ENCODE results near the gene ARL16. TPM values are rescaled to one million over a fixed set of nuclear protein-coding genes. Genes with fewer than 3 reads are reported as not detected.

The ARL16 gene
- total and polyA plus RNA-seq, 2 of the 4 experiments (the other 2 are of a cell fraction): 51.1 to 77.9 TPM

- H3K36me3 ChIP-seq (ENCODE audit: control insufficient read depth, insufficient read depth, low read length): peaks cover 68% of the 10 kb centered on the region
- H2BK120ac ChIP-seq (ENCODE audit: low read depth, low read length): no peak overlapping the region
- H3K27me3 ChIP-seq (ENCODE audit: control insufficient read depth, insufficient read depth, low read length): no peaks in the 10 kb centered on the region
These were observed 4.4 kb upstream of the ARL16 start for GRCh38 chr17:81687770-81688541.

More at GRCh38 chr17:81687770-81688541, 4.4 kb upstream of the ARL16 start:
- Histone ChIP-seq H3K9me1 (ENCODE audit: insufficient read depth, low read length) (peaks cover 3% of the 10 kb centered on the region; the same call in 1 of the 2 replicates), H3K79me1 (ENCODE audit: low read depth in 1 of 2, low read length in 2 of 2) (peaks cover 17 to 63% of the 10 kb centered on the region in 2 experiments), H2AFZ (replicated peaks; ENCODE audit: low read length, poor library complexity) (peak overlapping the region; percentile 32), H2BK20ac (ENCODE audit: low read depth, low read length) (no peak overlapping the region), H4K91ac (ENCODE audit: insufficient read depth, low read depth, low read length) (no peak overlapping the region), H3K4me3 (ENCODE audit: insufficient read depth, low read depth, low read length) (no peak overlapping the region), H4K8ac (ENCODE audit: low read depth in 2 of 2, low read length in 2 of 2) (no peak overlapping the region), H3K4ac (ENCODE audit: low read depth, low read length) (no peak overlapping the region), H3K14ac (replicated peaks; ENCODE audit: low read depth, low read length) (no peak overlapping the region), H3K56ac (ENCODE audit: extremely low read depth, insufficient read depth, low read length) (no peak overlapping the region), H4K5ac (ENCODE audit: low read depth, low read length) (no peak overlapping the region), H2BK15ac (ENCODE audit: low read depth, low read length) (no peak overlapping the region), H3K9ac (ENCODE audit: low read depth, low read length) (no peak overlapping the region), H2AK5ac (ENCODE audit: low read depth, low read length) (no peak overlapping the region), H3K9me3 (ENCODE audit: control insufficient read depth, insufficient read depth, low read length) (no peaks in the 10 kb centered on the region), H3K18ac (ENCODE audit: low read depth, low read length) (no peak overlapping the region), H3K4me1 (ENCODE audit: control insufficient read depth, insufficient read depth, low read length) (peaks cover 10% of the 10 kb centered on the region), H2AK9ac (replicated peaks; ENCODE audit: low read depth, low read length, poor library complexity) (no peak overlapping the region), H4K20me1 (ENCODE audit: insufficient read depth, low read length) (peaks cover 86% of the 10 kb centered on the region), H3K23ac (ENCODE audit: low read depth, low read length) (no peak overlapping the region), H3K27ac (ENCODE audit: insufficient read depth, low read length) (no peak overlapping the region), H2BK5ac (ENCODE audit: low read depth, low read length, poor library complexity, severe bottlenecking) (no peak overlapping the region), H3K4me2 (ENCODE audit: low read depth, low read length) (no peak overlapping the region)
- CTCF ChIA-PET: no interaction called here
- no TSS peak for BruUV-seq (replicated peaks)
- ATAC-seq (ENCODE audit: low read depth) (no peak), DNase-seq (no peak)
- dilution Hi-C loops (cut with HindIII; ENCODE audit: low sequenced_read_pairs, unreplicated experiment) (no loop called here), in situ Hi-C loops (cut with MboI; ENCODE audit: low sequenced_read_pairs) (no loop called here), intact Hi-C loops (cut with micrococcal nuclease) (no loop called here)
- TF ChIP-seq RAD21 (IDR thresholded peaks at IDR 0.05; ENCODE audit: low read length) (no peak), BHLHE40 (IDR thresholded peaks at IDR 0.05; ENCODE audit: low read depth, low read length) (no peak), SMC3 (IDR thresholded peaks at IDR 0.05; ENCODE audit: low read depth, low read length) (no peak), MAZ (IDR thresholded peaks at IDR 0.05; ENCODE audit: borderline replicate concordance, low read depth, low read length) (no peak), POLR2A (IDR thresholded peaks at IDR 0.05; ENCODE audit: low read depth, low read length) (no peak), MAFK (IDR thresholded peaks at IDR 0.05; ENCODE audit: low read depth, low read length) (no peak), RFX5 (IDR thresholded peaks at IDR 0.05; ENCODE audit: low read depth, low read length) (no peak), CTCF (conservative IDR thresholded peaks at IDR 0.05; ENCODE audit: low read depth, low read length) (no peak), FOS (IDR thresholded peaks at IDR 0.05; ENCODE audit: low read depth, low read length) (no peak), CHD1 (IDR thresholded peaks at IDR 0.05; ENCODE audit: low read depth, low read length) (no peak)
- TF ChIP-seq, protein P1, sequence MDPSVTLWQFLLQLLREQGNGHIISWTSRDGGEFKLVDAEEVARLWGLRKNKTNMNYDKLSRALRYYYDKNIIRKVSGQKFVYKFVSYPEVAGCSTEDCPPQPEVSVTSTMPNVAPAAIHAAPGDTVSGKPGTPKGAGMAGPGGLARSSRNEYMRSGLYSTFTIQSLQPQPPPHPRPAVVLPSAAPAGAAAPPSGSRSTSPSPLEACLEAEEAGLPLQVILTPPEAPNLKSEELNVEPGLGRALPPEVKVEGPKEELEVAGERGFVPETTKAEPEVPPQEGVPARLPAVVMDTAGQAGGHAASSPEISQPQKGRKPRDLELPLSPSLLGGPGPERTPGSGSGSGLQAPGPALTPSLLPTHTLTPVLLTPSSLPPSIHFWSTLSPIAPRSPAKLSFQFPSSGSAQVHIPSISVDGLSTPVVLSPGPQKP (IDR thresholded peaks at IDR 0.05; ENCODE audit: borderline replicate concordance, low read depth, low read length): no peak
- TF ChIP-seq, protein P2, sequence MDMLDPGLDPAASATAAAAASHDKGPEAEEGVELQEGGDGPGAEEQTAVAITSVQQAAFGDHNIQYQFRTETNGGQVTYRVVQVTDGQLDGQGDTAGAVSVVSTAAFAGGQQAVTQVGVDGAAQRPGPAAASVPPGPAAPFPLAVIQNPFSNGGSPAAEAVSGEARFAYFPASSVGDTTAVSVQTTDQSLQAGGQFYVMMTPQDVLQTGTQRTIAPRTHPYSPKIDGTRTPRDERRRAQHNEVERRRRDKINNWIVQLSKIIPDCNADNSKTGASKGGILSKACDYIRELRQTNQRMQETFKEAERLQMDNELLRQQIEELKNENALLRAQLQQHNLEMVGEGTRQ (IDR thresholded peaks at IDR 0.05; ENCODE audit: low read depth, low read length): no peak
- WGBS, 2 experiments (ENCODE audit: extremely low coverage in 2 of 2, insufficient read length in 1 of 2): 88% methylated on average over 13 of the region's 41 CpGs; no CpG with 5 or more reads in 1 of the 2 experiments
- POLR2A ChIA-PET (ENCODE audit: unreplicated experiment): no interaction called here

Measured in IMR-90 (cell line).